ENCODE data around the gene ZNF227. TPM values are rescaled to one million over a fixed set of nuclear protein-coding genes. Genes with fewer than 3 reads are reported as not detected.
"Not testable (repeated sequence)": the region's sequence is repeated elsewhere in the genome, so short reads cannot be mapped to it uniquely, and the experiment has no call there.

ZNF227 gene
- total RNA-seq, 1 experiment from 2014 or later = 25.9 TPM

DNA sequence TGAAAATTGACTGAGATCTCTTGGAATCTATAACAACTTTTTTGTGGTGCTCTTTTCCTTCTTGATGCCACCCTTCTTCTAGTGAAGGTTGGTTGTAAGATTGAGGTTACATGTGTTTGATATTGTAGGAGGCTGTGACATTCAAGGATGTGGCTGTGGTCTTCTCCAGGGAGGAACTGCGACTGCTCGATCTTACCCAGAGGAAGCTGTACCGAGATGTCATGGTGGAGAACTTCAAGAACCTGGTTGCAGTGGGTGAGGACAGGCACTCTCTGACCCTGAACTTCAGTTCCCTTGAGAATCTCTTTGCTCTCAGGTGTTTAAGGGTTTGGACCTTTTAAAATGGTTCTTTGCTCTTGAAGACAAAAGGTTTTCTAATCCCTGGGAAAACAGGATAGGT is 16.0 kb downstream of the ZNF227 start:
- no TSS peak for BruUV-seq (replicated peaks)
- Histone ChIP-seq H3K4me3 (ENCODE audit: low read depth, low read length) (no peak overlapping the region), H3K9me3 (no peaks in the 10 kb centered on the region), H3K4me1 (no peaks in the 10 kb centered on the region), H3K36me3 (ENCODE audit: control insufficient read depth, insufficient read depth, low read length) (peaks cover 7% of the 10 kb centered on the region), H3K27me3 (replicated peaks; ENCODE audit: control insufficient read depth, insufficient read depth, low read length) (no peaks in the 10 kb centered on the region)
- peaks cover 9% of the 10 kb centered on the region for H3K9me3 Mint-ChIP-seq (ENCODE audit: unreplicated experiment)
- no peaks in the 10 kb centered on the region for H3K4me1 Mint-ChIP-seq (ENCODE audit: low read depth, unreplicated experiment)
- intact Hi-C loops (cut with micrococcal nuclease; ENCODE audit: unreplicated experiment) = no loop called here
- no peak overlapping the region for H3K4me3 Mint-ChIP-seq (ENCODE audit: unreplicated experiment)
- H3K27ac Mint-ChIP-seq (ENCODE audit: unreplicated experiment) = no peak overlapping the region
- TF ChIP-seq, protein P1, sequence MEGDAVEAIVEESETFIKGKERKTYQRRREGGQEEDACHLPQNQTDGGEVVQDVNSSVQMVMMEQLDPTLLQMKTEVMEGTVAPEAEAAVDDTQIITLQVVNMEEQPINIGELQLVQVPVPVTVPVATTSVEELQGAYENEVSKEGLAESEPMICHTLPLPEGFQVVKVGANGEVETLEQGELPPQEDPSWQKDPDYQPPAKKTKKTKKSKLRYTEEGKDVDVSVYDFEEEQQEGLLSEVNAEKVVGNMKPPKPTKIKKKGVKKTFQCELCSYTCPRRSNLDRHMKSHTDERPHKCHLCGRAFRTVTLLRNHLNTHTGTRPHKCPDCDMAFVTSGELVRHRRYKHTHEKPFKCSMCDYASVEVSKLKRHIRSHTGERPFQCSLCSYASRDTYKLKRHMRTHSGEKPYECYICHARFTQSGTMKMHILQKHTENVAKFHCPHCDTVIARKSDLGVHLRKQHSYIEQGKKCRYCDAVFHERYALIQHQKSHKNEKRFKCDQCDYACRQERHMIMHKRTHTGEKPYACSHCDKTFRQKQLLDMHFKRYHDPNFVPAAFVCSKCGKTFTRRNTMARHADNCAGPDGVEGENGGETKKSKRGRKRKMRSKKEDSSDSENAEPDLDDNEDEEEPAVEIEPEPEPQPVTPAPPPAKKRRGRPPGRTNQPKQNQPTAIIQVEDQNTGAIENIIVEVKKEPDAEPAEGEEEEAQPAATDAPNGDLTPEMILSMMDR (IDR thresholded peaks at IDR 0.05; ENCODE audit: insufficient read depth in 1 of 2, low read depth in 1 of 2, low read length in 1 of 2, severe bottlenecking in 1 of 2, unreplicated experiment in 1 of 2) = no peak
- DNase-seq = no peak
- ChIA-PET POLR2A (no interaction called here), CTCF (no interaction called here)
- H3K36me3 Mint-ChIP-seq (ENCODE audit: insufficient read depth, unreplicated experiment) = peaks cover 59% of the 10 kb centered on the region
- H3K27me3 Mint-ChIP-seq (ENCODE audit: insufficient read depth, unreplicated experiment) = no peaks in the 10 kb centered on the region

DNA sequence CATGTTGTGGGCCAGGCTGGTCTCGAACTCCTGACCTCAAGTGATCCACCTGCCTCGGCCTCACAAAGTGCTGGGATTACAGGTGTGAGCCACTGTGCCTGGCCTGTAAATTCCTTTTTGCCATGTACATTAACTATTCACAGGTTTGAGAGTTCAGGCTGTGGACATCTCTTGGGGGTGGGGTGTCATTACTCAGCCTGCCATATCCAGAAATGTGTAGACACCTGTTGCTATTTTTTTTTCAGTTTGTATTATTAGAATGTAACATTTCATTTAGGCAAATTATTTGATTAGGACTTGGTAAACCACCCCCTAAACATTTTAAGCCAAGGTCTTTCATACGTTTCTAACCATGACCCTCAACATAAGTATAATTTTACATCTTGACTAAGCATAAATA is 20.5 kb downstream of the ZNF227 start:
- Histone ChIP-seq H3K4me1 (no peaks in the 10 kb centered on the region), H3K36me3 (ENCODE audit: control insufficient read depth, insufficient read depth, low read length) (peaks cover 14% of the 10 kb centered on the region), H3K4me3 (ENCODE audit: low read depth, low read length) (no peak overlapping the region), H3K27me3 (replicated peaks; ENCODE audit: control insufficient read depth, insufficient read depth, low read length) (no peaks in the 10 kb centered on the region), H3K9me3 (no peaks in the 10 kb centered on the region)
- DNase-seq = no peak
- Mint-ChIP-seq H3K27ac (ENCODE audit: unreplicated experiment) (no peak overlapping the region), H3K36me3 (ENCODE audit: insufficient read depth, unreplicated experiment) (peaks cover 80% of the 10 kb centered on the region), H3K4me1 (ENCODE audit: low read depth, unreplicated experiment) (no peaks in the 10 kb centered on the region), H3K9me3 (ENCODE audit: unreplicated experiment) (peaks cover 24% of the 10 kb centered on the region), H3K27me3 (ENCODE audit: insufficient read depth, unreplicated experiment) (no peaks in the 10 kb centered on the region), H3K4me3 (ENCODE audit: unreplicated experiment) (no peak overlapping the region)
- POLR2A ChIA-PET = no interaction called here
- BruUV-seq (replicated peaks) = no TSS peak
- intact Hi-C loops (cut with micrococcal nuclease; ENCODE audit: unreplicated experiment) = no loop called here
- TF ChIP-seq, protein P1 (IDR thresholded peaks at IDR 0.05; ENCODE audit: insufficient read depth in 1 of 2, low read depth in 1 of 2, low read length in 1 of 2, severe bottlenecking in 1 of 2, unreplicated experiment in 1 of 2) = no peak
- CTCF ChIA-PET = no interaction called here

- ChIA-PET POLR2A (no interaction called here), CTCF (no interaction called here)
- H3K27me3 Mint-ChIP-seq (ENCODE audit: insufficient read depth, unreplicated experiment) = no peaks in the 10 kb centered on the region
- intact Hi-C loops (cut with micrococcal nuclease; ENCODE audit: unreplicated experiment) = no loop called here
- H3K4me3 ChIP-seq (ENCODE audit: low read depth, low read length) = no peak overlapping the region
- no TSS peak for BruUV-seq (replicated peaks)
- no peak overlapping the region for H3K27ac Mint-ChIP-seq (ENCODE audit: unreplicated experiment)
- H3K4me1 Mint-ChIP-seq (ENCODE audit: low read depth, unreplicated experiment) = no peaks in the 10 kb centered on the region
- H3K9me3 Mint-ChIP-seq (ENCODE audit: unreplicated experiment) = peaks cover 24% of the 10 kb centered on the region
- no peaks in the 10 kb centered on the region for H3K27me3 ChIP-seq (replicated peaks; ENCODE audit: control insufficient read depth, insufficient read depth, low read length)
- H3K36me3 ChIP-seq (ENCODE audit: control insufficient read depth, insufficient read depth, low read length) = peaks cover 9% of the 10 kb centered on the region
- H3K36me3 Mint-ChIP-seq (ENCODE audit: insufficient read depth, unreplicated experiment) = peaks cover 52% of the 10 kb centered on the region
- DNase-seq = no peak
- H3K4me3 Mint-ChIP-seq (ENCODE audit: unreplicated experiment) = no peak overlapping the region
- H3K4me1 ChIP-seq = no peaks in the 10 kb centered on the region
- TF ChIP-seq, protein P1 (IDR thresholded peaks at IDR 0.05; ENCODE audit: insufficient read depth in 1 of 2, low read depth in 1 of 2, low read length in 1 of 2, severe bottlenecking in 1 of 2, unreplicated experiment in 1 of 2) = no peak
- no peaks in the 10 kb centered on the region for H3K9me3 ChIP-seq
Measured at GRCh38 chr19:44236384-44236783, 24.1 kb downstream of the ZNF227 start.

- POLR2A ChIA-PET; DNase-seq; H3K27me3 ChIP-seq (replicated peaks; ENCODE audit: control insufficient read depth, insufficient read depth, low read length); H3K4me3 ChIP-seq (ENCODE audit: low read depth, low read length); BruUV-seq (replicated peaks); H3K36me3 ChIP-seq (ENCODE audit: control insufficient read depth, insufficient read depth, low read length); H3K4me3 Mint-ChIP-seq (ENCODE audit: unreplicated experiment); CTCF ChIA-PET; H3K27me3 Mint-ChIP-seq (ENCODE audit: insufficient read depth, unreplicated experiment); intact Hi-C loops (cut with micrococcal nuclease; ENCODE audit: unreplicated experiment); H3K4me1 ChIP-seq; H3K27ac Mint-ChIP-seq (ENCODE audit: unreplicated experiment): not testable (repeated sequence)
- Mint-ChIP-seq H3K36me3 (ENCODE audit: insufficient read depth, unreplicated experiment) (peaks cover 18% of the 10 kb centered on the region), H3K9me3 (ENCODE audit: unreplicated experiment) (peaks cover 77% of the 10 kb centered on the region), H3K4me1 (ENCODE audit: low read depth, unreplicated experiment) (peaks cover 12% of the 10 kb centered on the region)
- H3K9me3 ChIP-seq = peaks cover 28% of the 10 kb centered on the region
Measured at GRCh38 chr19:44252332-44252731, 40.0 kb downstream of the ZNF227 start.

GRCh38 chr19:44253392-44253791 is 41.1 kb downstream of the ZNF227 start:
- H3K27ac Mint-ChIP-seq (ENCODE audit: unreplicated experiment); H3K4me3 Mint-ChIP-seq (ENCODE audit: unreplicated experiment); POLR2A ChIA-PET; H3K36me3 ChIP-seq (ENCODE audit: control insufficient read depth, insufficient read depth, low read length); intact Hi-C loops (cut with micrococcal nuclease; ENCODE audit: unreplicated experiment); CTCF ChIA-PET; H3K27me3 ChIP-seq (replicated peaks; ENCODE audit: control insufficient read depth, insufficient read depth, low read length); BruUV-seq (replicated peaks); H3K4me1 ChIP-seq; H3K27me3 Mint-ChIP-seq (ENCODE audit: insufficient read depth, unreplicated experiment); H3K4me3 ChIP-seq (ENCODE audit: low read depth, low read length); DNase-seq: not testable (repeated sequence)
- Mint-ChIP-seq H3K36me3 (ENCODE audit: insufficient read depth, unreplicated experiment) (peaks cover 18% of the 10 kb centered on the region), H3K9me3 (ENCODE audit: unreplicated experiment) (peaks cover 85% of the 10 kb centered on the region), H3K4me1 (ENCODE audit: low read depth, unreplicated experiment) (peaks cover 12% of the 10 kb centered on the region)
- H3K9me3 ChIP-seq = peaks cover 17% of the 10 kb centered on the region

All from Caco-2 (cell line).